Mononuclear cell (primary cell): Measurements from ENCODE around the gene TYR. TPM values are rescaled to one million over a fixed set of nuclear protein-coding genes. Genes with fewer than 3 reads are reported as not detected.

ENCODE experiments used
- H3K27me3 ChIP-seq: 2 replicates; pipeline ENCODE4 v1.6.0; 2011; ENCODE audit warnings: low read length, control low read depth; ENCODE audit not compliant: insufficient read depth
- H3K4me1 ChIP-seq: 2 replicates; pipeline ENCODE4 v1.5.1; 2011; ENCODE audit warnings: mild to moderate bottlenecking, low read length, control low read depth; ENCODE audit not compliant: insufficient read depth
- H3K4me3 ChIP-seq: 2 replicates; pipeline ENCODE4 v1.5.1; 2011; ENCODE audit warnings: mild to moderate bottlenecking, low read length, moderate library complexity
- H3K9me3 ChIP-seq: 2 replicates; pipeline ENCODE4 v1.5.1; 2011; ENCODE audit warnings: low read depth, mild to moderate bottlenecking, control low read depth, low read length
- total RNA-seq: library from RNA; depleted of rRNA; stranded (reverse); fragments of >200 nt; gene quantifications from one replicate; pipeline ENCODE4 v1.2.3, GENCODE V29; 2012

Gene TYR
- total RNA-seq, result not detected

GRCh38 chr11:89177691-89178231 is at the start of gene TYR:
Gene TYR, plus strand, starts transcription at chr11:89177875. Its CDS starts 79 bp downstream, at chr11:89177954.
- H3K9me3 ChIP-seq, result no peaks in the 10 kb centered on the region
- no peaks in the 10 kb centered on the region for H3K4me1 ChIP-seq
- no peak within 1 kb of the TSS for H3K4me3 ChIP-seq
- H3K27me3 ChIP-seq, result no peaks in the 10 kb centered on the region

- H3K4me3 ChIP-seq, result no peak overlapping the region
- H3K27me3 ChIP-seq, result no peaks in the 10 kb centered on the region
- H3K4me1 ChIP-seq, result no peaks in the 10 kb centered on the region
- no peaks in the 10 kb centered on the region for H3K9me3 ChIP-seq
Observed at GRCh38 chr11:89136606-89137005, 41.1 kb upstream of the TYR start.

GRCh38 chr11:89147229-89147628 is 30.4 kb upstream of the TYR start:
- H3K27me3 ChIP-seq, result no peaks in the 10 kb centered on the region
- H3K9me3 ChIP-seq, result no peaks in the 10 kb centered on the region
- no peak overlapping the region for H3K4me3 ChIP-seq
- no peaks in the 10 kb centered on the region for H3K4me1 ChIP-seq

- Histone ChIP-seq H3K9me3 (no peaks in the 10 kb centered on the region), H3K27me3 (no peaks in the 10 kb centered on the region), H3K4me1 (no peaks in the 10 kb centered on the region), H3K4me3 (no peak overlapping the region)
Observed at GRCh38 chr11:89159974-89160373, 17.7 kb upstream of the TYR start.

- Histone ChIP-seq H3K9me3 (no peaks in the 10 kb centered on the region), H3K4me3 (no peak overlapping the region), H3K4me1 (no peaks in the 10 kb centered on the region), H3K27me3 (no peaks in the 10 kb centered on the region)
Observed at GRCh38 chr11:89161949-89162348, 15.7 kb upstream of the TYR start.

GRCh38 chr11:89163686-89164085 is 14.0 kb upstream of the TYR start:
- no peaks in the 10 kb centered on the region for H3K27me3 ChIP-seq
- H3K4me3 ChIP-seq, result no peak overlapping the region
- H3K9me3 ChIP-seq, result no peaks in the 10 kb centered on the region
- H3K4me1 ChIP-seq, result no peaks in the 10 kb centered on the region

GRCh38 chr11:89168396-89168795 is 9.3 kb upstream of the TYR start:
- Histone ChIP-seq H3K4me3 (no peak overlapping the region), H3K27me3 (no peaks in the 10 kb centered on the region), H3K4me1 (no peaks in the 10 kb centered on the region), H3K9me3 (no peaks in the 10 kb centered on the region)

GRCh38 chr11:89175796-89176195 is 1.9 kb upstream of the TYR start:
- Histone ChIP-seq H3K4me1 (no peaks in the 10 kb centered on the region), H3K27me3 (no peaks in the 10 kb centered on the region)

GRCh38 chr11:89176938-89177337 is 737 bp upstream of the TYR start:
- H3K9me3 ChIP-seq, result no peaks in the 10 kb centered on the region

More at GRCh38 chr11:89175796-89176195, 1.9 kb upstream of the TYR start:
- Histone ChIP-seq H3K9me3 (no peaks in the 10 kb centered on the region), H3K4me3 (no peak overlapping the region)

GRCh38 chr11:89181111-89181510 is 3.4 kb downstream of the TYR start:
- Histone ChIP-seq H3K4me3 (no peak overlapping the region), H3K4me1 (no peaks in the 10 kb centered on the region), H3K27me3 (no peaks in the 10 kb centered on the region), H3K9me3 (no peaks in the 10 kb centered on the region)

More at GRCh38 chr11:89176938-89177337, 737 bp upstream of the TYR start:
- Histone ChIP-seq H3K27me3 (no peaks in the 10 kb centered on the region), H3K4me1 (no peaks in the 10 kb centered on the region), H3K4me3 (no peak overlapping the region)

- H3K4me1 ChIP-seq, result no peaks in the 10 kb centered on the region
- H3K27me3 ChIP-seq, result no peaks in the 10 kb centered on the region
- H3K9me3 ChIP-seq, result no peaks in the 10 kb centered on the region
- no peak overlapping the region for H3K4me3 ChIP-seq
Observed at GRCh38 chr11:89182773-89183518, 5.3 kb downstream of the TYR start.

GRCh38 chr11:89184021-89184420 is 6.3 kb downstream of the TYR start:
- H3K4me3 ChIP-seq, result no peak overlapping the region
- H3K27me3 ChIP-seq, result no peaks in the 10 kb centered on the region
- no peaks in the 10 kb centered on the region for H3K9me3 ChIP-seq
- H3K4me1 ChIP-seq, result no peaks in the 10 kb centered on the region

GRCh38 chr11:89189776-89190175 is 12.1 kb downstream of the TYR start:
- Histone ChIP-seq H3K27me3 (no peaks in the 10 kb centered on the region), H3K4me3 (no peak overlapping the region), H3K4me1 (no peaks in the 10 kb centered on the region), H3K9me3 (no peaks in the 10 kb centered on the region)

GRCh38 chr11:89201138-89201537 is 23.5 kb downstream of the TYR start:
- Histone ChIP-seq H3K27me3 (no peaks in the 10 kb centered on the region), H3K4me3 (no peak overlapping the region), H3K4me1 (no peaks in the 10 kb centered on the region), H3K9me3 (no peaks in the 10 kb centered on the region)

GRCh38 chr11:89203814-89204213 is 26.1 kb downstream of the TYR start:
- no peaks in the 10 kb centered on the region for H3K4me1 ChIP-seq
- no peaks in the 10 kb centered on the region for H3K27me3 ChIP-seq
- H3K4me3 ChIP-seq, result no peak overlapping the region
- no peaks in the 10 kb centered on the region for H3K9me3 ChIP-seq

- H3K4me1 ChIP-seq, result no peaks in the 10 kb centered on the region
- no peaks in the 10 kb centered on the region for H3K27me3 ChIP-seq
- no peak overlapping the region for H3K4me3 ChIP-seq
- H3K9me3 ChIP-seq, result no peaks in the 10 kb centered on the region
Observed at GRCh38 chr11:89205378-89205777, 27.7 kb downstream of the TYR start.
